HEK293 (cell line): ENCODE measurements around the gene LCMT1.
"Not testable (repeated sequence)": the region's sequence is repeated elsewhere in the genome, so short reads cannot be mapped to it uniquely, and the experiment has no call there.

ENCODE experiments used
- CTCF ChIA-PET: fragments of 350-600 bp; formaldehyde crosslinking; extraction: SDS; loops from one replicate; lab custom pipeline; 2021; ENCODE audit warnings: antibody characterized with exemption; lab: Yijun Ruan, JAX
- POLR2A ChIA-PET: fragments of 300-600 bp; formaldehyde crosslinking; extraction: SDS; loops from one replicate; lab custom pipeline; 2020; ENCODE audit warnings: antibody characterized with exemption, inconsistent platforms; lab: Yijun Ruan, JAX
- H3K27ac ChIP-seq: fragments of 200-500 bp; sonication (Bioruptor generic); 2 replicates; pipeline ENCODE4 v1.5.1; 2014; ENCODE audit warnings: low read depth, low read length, control low read depth, inconsistent platforms; ENCODE audit errors: extremely low read depth
- H3K36me3 ChIP-seq, 2 experiments: fragments of 200-500 bp in 1 of 2; sonication (Bioruptor generic) in 1 of 2; 1 replicate in 1 of 2; 2 replicates in 1 of 2; pipeline ENCODE4 v1.5.1; 2014 to 2017; ENCODE audit warnings: inconsistent platforms in 2 of 2, low read length in 2 of 2; ENCODE audit not compliant: control insufficient read depth in 2 of 2, insufficient read depth in 1 of 2
- H3K4me1 ChIP-seq: fragments of 200-500 bp; sonication (Bioruptor generic); 2 replicates; pipeline ENCODE4 v1.5.1; 2014; ENCODE audit warnings: mild to moderate bottlenecking, low read length, inconsistent platforms; ENCODE audit not compliant: control insufficient read depth, insufficient read depth
- H3K4me3 ChIP-seq: 2 replicates; pipeline ENCODE4 v1.5.1; 2011; ENCODE audit warnings: low read depth, mild to moderate bottlenecking, control low read depth, low read length, moderate library complexity
- H3K9me3 ChIP-seq: fragments of 200-500 bp; sonication (Bioruptor generic); 2 replicates; pipeline ENCODE4 v1.5.1; 2014; ENCODE audit warnings: low read depth, low read length, inconsistent platforms; ENCODE audit not compliant: control insufficient read depth, insufficient read depth
- KLF1 ChIP-seq: fragments of 450-650 bp; formaldehyde crosslinking; IDR thresholded peaks from 2 replicates; pipeline ENCODE4 v1.5.1; 2016; ENCODE audit warnings: missing biosample characterization, missing genetic modification characterization
- KLF10 ChIP-seq: fragments of 450-650 bp; IDR thresholded peaks from 2 replicates; pipeline ENCODE4 v1.5.1; 2018; ENCODE audit warnings: missing biosample characterization, mild to moderate bottlenecking, missing genetic modification characterization
- KLF8 ChIP-seq: fragments of 450-650 bp; formaldehyde crosslinking; IDR thresholded peaks from 2 replicates; pipeline ENCODE4 v1.5.1; 2016; ENCODE audit warnings: missing biosample characterization, missing genetic modification characterization
- PRDM1 ChIP-seq: fragments of 450-650 bp; formaldehyde crosslinking; IDR thresholded peaks from 2 replicates; pipeline ENCODE4; 2016; ENCODE audit warnings: missing biosample characterization, missing genetic modification characterization
- SCRT1 ChIP-seq: fragments of 450-650 bp; formaldehyde crosslinking; IDR thresholded peaks from 2 replicates; pipeline ENCODE4 v1.5.1; 2016; ENCODE audit warnings: missing biosample characterization, missing genetic modification characterization, borderline replicate concordance
- TCF7L2 ChIP-seq: IDR thresholded peaks from 2 replicates; pipeline ENCODE4 v1.6.1; 2011; ENCODE audit warnings: low read depth, mild to moderate bottlenecking, inconsistent platforms, low read length, moderate library complexity, borderline replicate concordance
- ZNF274 ChIP-seq, 2 experiments: fragments of 200-500 bp in 1 of 2; fragments of 450-650 bp in 1 of 2; sonication (Bioruptor generic) in 1 of 2; formaldehyde crosslinking in 1 of 2; IDR thresholded peaks; 2 replicates each; pipeline versions ENCODE4 v1.5.1 to v1.6.1; 2014 to 2016; ENCODE audit warnings: borderline replicate concordance in 1 of 2, inconsistent platforms in 1 of 2, low read length in 1 of 2, missing biosample characterization in 1 of 2, missing genetic modification characterization in 1 of 2
- ZNF341 ChIP-seq: fragments of 450-650 bp; formaldehyde crosslinking; IDR thresholded peaks from 2 replicates; pipeline ENCODE4; 2016; ENCODE audit warnings: low read depth, missing biosample characterization, missing genetic modification characterization
- ZNF521 ChIP-seq: fragments of 450-650 bp; formaldehyde crosslinking; IDR thresholded peaks from 2 replicates; pipeline ENCODE4 v1.5.1; 2017; ENCODE audit warnings: missing biosample characterization, mild to moderate bottlenecking, missing genetic modification characterization
- ZNF621 ChIP-seq: fragments of 450-650 bp; formaldehyde crosslinking; IDR thresholded peaks from 2 replicates; pipeline ENCODE4 v1.5.1; 2017; ENCODE audit warnings: missing biosample characterization, missing genetic modification characterization
- ZNF654 ChIP-seq: fragments of 450-650 bp; formaldehyde crosslinking; IDR thresholded peaks from 2 replicates; pipeline ENCODE4 v1.5.1; 2016; ENCODE audit warnings: low read depth, missing biosample characterization, missing genetic modification characterization
- TF ChIP-seq, protein P1 (sequence below): fragments of 450-650 bp; formaldehyde crosslinking; IDR thresholded peaks from 2 replicates; pipeline ENCODE4 v1.5.0; 2017; ENCODE audit warnings: missing biosample characterization, missing genetic modification characterization, borderline replicate concordance
- TF ChIP-seq, protein P2 (sequence below): fragments of 450-650 bp; formaldehyde crosslinking; IDR thresholded peaks from 2 replicates; pipeline ENCODE4 v1.5.1; 2016; ENCODE audit warnings: missing biosample characterization, missing genetic modification characterization
- TF ChIP-seq, protein P3 (sequence below): fragments of 450-650 bp; formaldehyde crosslinking; IDR thresholded peaks from 2 replicates; pipeline ENCODE4 v1.5.1; 2016; ENCODE audit warnings: missing biosample characterization, missing genetic modification characterization
- TF ChIP-seq, protein P4 (sequence below): fragments of 450-650 bp; formaldehyde crosslinking; conservative IDR thresholded peaks from 2 replicates; pipeline ENCODE4 v1.5.1; 2016; ENCODE audit warnings: low read depth, missing biosample characterization, missing genetic modification characterization
- TF ChIP-seq, protein P5 (sequence below): fragments of 450-650 bp; formaldehyde crosslinking; IDR thresholded peaks from 2 replicates; pipeline ENCODE4 v1.5.1; 2016; ENCODE audit warnings: missing biosample characterization, missing genetic modification characterization

Gene LCMT1

DNA sequence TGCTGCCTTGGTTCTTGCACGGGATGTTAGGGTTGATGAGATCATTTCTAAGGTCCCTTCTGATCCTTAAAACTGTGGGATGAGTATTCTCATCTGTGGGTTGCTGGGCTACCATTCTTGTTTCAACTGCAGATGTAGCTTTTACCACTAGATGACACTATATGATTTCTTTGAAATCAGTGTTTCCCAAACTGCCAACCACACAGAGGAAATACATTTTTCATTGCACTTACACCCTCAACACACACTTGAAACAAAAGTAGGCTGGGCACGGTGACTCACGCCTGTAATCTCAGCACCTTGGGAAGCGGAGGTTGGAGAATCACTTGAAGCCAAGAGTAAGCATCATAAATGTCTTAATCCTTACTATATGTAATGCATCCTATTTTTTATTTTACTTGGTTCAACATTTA, 15.3 kb downstream of the LCMT1 start (continued):
- TF ChIP-seq, protein P1, sequence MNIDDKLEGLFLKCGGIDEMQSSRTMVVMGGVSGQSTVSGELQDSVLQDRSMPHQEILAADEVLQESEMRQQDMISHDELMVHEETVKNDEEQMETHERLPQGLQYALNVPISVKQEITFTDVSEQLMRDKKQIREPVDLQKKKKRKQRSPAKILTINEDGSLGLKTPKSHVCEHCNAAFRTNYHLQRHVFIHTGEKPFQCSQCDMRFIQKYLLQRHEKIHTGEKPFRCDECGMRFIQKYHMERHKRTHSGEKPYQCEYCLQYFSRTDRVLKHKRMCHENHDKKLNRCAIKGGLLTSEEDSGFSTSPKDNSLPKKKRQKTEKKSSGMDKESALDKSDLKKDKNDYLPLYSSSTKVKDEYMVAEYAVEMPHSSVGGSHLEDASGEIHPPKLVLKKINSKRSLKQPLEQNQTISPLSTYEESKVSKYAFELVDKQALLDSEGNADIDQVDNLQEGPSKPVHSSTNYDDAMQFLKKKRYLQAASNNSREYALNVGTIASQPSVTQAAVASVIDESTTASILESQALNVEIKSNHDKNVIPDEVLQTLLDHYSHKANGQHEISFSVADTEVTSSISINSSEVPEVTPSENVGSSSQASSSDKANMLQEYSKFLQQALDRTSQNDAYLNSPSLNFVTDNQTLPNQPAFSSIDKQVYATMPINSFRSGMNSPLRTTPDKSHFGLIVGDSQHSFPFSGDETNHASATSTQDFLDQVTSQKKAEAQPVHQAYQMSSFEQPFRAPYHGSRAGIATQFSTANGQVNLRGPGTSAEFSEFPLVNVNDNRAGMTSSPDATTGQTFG (tag by site-specific recombination): no peak
- TF ChIP-seq, protein P2, sequence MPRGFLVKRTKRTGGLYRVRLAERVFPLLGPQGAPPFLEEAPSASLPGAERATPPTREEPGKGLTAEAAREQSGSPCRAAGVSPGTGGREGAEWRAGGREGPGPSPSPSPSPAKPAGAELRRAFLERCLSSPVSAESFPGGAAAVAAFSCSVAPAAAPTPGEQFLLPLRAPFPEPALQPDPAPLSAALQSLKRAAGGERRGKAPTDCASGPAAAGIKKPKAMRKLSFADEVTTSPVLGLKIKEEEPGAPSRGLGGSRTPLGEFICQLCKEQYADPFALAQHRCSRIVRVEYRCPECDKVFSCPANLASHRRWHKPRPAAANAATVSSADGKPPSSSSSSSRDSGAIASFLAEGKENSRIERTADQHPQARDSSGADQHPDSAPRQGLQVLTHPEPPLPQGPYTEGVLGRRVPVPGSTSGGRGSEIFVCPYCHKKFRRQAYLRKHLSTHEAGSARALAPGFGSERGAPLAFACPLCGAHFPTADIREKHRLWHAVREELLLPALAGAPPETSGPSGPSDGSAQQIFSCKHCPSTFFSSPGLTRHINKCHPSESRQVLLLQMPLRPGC (tag by site-specific recombination): no peak
- TF ChIP-seq KLF1 (tag by site-specific recombination): no peak
- TF ChIP-seq KLF8 (tag by site-specific recombination): no peak
- TF ChIP-seq KLF10 (tag by site-specific recombination): peak; percentile 61
- TF ChIP-seq SCRT1 (tag by site-specific recombination): no peak
- no peak for TF ChIP-seq ZNF621 (tag by site-specific recombination)
- TF ChIP-seq TCF7L2: no peak
- TF ChIP-seq ZNF654 (tag by site-specific recombination): peak; percentile 87

DNA sequence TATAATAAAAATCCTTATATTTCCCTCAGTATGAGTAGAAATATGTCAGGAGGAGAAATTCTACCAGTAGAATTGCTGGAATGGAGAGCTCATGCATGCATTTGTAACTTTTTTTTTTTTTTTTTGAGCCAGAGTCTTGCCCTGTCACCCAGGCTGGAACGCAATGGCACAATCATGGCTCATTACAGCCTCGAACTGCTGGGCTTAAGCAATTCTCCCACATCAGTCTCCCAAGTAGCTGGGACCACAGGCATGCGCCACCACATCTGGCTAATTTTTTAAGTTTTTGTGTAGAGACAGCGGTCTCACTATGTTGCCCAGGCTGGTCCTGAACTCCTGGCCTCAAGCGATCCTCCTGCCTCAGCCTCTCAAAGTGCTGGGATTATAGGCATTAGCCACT, 21.2 kb downstream of the LCMT1 start:
- H3K4me3 ChIP-seq, H3K27ac ChIP-seq, H3K9me3 ChIP-seq, POLR2A ChIA-PET, H3K4me1 ChIP-seq: not testable (repeated sequence)
- H3K36me3 ChIP-seq: peaks cover 16 to 65% of the 10 kb centered on the region in 2 experiments
- CTCF ChIA-PET: interaction anchor here (0.9 kb wide), 1 partner anchor 93 kb away, joined by 3 read pairs; no protein-coding TSS in a partner anchor

DNA sequence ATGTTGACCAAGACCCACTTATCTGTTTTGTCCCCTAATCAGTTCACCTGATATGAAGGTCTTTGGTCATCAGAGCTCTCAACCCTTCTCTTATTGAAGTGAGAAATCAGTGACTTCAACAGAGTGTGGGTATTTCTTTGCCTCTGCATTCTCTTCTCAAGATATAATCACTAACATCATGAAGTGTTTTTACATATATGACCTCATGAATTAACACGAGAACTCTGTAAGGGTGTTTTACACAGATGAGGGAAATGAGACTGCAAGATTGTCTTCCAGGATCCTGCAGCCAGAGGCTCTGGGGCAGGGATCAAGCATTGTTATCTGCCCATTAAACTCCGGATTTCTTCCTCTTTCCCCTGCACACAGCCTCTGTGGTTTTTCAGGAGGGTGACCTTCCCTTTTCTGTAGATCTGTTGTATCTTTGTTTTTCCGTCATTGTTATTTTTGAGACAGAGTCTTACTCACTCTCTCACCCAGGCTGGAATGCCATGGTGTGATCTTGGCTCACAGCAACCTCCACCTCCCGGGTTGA, 22.7 kb downstream of the LCMT1 start:
- POLR2A ChIA-PET: no interaction called here
- Histone ChIP-seq H3K4me1 (no peaks in the 10 kb centered on the region), H3K36me3 (peaks cover 16 to 70% of the 10 kb centered on the region in 2 experiments), H3K27ac (no peak overlapping the region), H3K4me3 (no peak overlapping the region), H3K9me3 (no peaks in the 10 kb centered on the region)
- CTCF ChIA-PET: interaction anchor here (0.7 kb wide), 1 partner anchor 21 kb away, joined by 3 read pairs; no protein-coding TSS in a partner anchor
- TF ChIP-seq PRDM1 (tag by site-specific recombination) (no peak), ZNF521 (tag by site-specific recombination) (no peak), ZNF341 (no peak), ZNF274 (IDR thresholded peaks at IDR 0.05; ENCODE audit: low read length) (no peak), ZNF274 (tag by site-specific recombination; IDR thresholded peaks at IDR 0.05; ENCODE audit: borderline replicate concordance) (no peak)

DNA sequence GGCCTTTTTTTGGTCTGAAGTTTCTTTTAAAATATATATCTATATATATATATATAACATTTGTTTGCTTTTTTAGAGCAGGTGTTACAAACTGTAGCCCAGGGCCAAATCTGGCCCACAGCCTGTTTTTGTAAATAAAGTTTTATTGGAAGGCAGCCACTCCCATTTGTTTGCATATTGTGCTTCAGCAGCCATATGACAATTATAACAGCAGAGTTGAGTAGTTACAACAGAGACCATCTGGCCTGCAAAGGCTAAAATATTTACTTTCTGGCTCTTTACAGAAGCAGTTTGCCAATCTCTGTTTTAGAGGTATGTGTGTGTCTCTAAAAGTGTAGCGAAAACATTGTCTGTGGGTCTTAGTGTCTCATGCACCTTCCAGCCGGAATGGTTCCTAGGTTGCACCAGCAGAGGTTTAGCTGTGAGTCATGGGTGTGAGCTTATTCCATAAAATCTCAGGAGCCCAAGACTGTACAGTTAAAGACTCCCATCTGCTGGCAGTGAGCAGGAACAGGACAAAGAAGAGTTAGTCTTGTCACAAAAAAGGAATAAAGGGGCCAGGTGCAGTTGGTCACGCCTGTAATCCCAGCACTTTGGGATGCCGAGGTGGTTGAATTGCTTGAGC, 23.8 kb downstream of the LCMT1 start:
- H3K36me3 ChIP-seq: peaks cover 16 to 73% of the 10 kb centered on the region in 2 experiments
- H3K4me1 ChIP-seq: no peaks in the 10 kb centered on the region
- TF ChIP-seq, protein P3, sequence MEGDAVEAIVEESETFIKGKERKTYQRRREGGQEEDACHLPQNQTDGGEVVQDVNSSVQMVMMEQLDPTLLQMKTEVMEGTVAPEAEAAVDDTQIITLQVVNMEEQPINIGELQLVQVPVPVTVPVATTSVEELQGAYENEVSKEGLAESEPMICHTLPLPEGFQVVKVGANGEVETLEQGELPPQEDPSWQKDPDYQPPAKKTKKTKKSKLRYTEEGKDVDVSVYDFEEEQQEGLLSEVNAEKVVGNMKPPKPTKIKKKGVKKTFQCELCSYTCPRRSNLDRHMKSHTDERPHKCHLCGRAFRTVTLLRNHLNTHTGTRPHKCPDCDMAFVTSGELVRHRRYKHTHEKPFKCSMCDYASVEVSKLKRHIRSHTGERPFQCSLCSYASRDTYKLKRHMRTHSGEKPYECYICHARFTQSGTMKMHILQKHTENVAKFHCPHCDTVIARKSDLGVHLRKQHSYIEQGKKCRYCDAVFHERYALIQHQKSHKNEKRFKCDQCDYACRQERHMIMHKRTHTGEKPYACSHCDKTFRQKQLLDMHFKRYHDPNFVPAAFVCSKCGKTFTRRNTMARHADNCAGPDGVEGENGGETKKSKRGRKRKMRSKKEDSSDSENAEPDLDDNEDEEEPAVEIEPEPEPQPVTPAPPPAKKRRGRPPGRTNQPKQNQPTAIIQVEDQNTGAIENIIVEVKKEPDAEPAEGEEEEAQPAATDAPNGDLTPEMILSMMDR: peak; percentile 61
- TF ChIP-seq, protein P4, sequence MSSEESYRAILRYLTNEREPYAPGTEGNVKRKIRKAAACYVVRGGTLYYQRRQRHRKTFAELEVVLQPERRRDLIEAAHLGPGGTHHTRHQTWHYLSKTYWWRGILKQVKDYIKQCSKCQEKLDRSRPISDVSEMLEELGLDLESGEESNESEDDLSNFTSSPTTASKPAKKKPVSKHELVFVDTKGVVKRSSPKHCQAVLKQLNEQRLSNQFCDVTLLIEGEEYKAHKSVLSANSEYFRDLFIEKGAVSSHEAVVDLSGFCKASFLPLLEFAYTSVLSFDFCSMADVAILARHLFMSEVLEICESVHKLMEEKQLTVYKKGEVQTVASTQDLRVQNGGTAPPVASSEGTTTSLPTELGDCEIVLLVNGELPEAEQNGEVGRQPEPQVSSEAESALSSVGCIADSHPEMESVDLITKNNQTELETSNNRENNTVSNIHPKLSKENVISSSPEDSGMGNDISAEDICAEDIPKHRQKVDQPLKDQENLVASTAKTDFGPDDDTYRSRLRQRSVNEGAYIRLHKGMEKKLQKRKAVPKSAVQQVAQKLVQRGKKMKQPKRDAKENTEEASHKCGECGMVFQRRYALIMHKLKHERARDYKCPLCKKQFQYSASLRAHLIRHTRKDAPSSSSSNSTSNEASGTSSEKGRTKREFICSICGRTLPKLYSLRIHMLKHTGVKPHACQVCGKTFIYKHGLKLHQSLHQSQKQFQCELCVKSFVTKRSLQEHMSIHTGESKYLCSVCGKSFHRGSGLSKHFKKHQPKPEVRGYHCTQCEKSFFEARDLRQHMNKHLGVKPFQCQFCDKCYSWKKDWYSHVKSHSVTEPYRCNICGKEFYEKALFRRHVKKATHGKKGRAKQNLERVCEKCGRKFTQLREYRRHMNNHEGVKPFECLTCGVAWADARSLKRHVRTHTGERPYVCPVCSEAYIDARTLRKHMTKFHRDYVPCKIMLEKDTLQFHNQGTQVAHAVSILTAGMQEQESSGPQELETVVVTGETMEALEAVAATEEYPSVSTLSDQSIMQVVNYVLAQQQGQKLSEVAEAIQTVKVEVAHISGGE (tag by site-specific recombination): peak; percentile 46; the same call in 1 of the 2 replicates
- TF ChIP-seq ZNF654 (tag by site-specific recombination): peak; percentile 68
- TF ChIP-seq, protein P5, sequence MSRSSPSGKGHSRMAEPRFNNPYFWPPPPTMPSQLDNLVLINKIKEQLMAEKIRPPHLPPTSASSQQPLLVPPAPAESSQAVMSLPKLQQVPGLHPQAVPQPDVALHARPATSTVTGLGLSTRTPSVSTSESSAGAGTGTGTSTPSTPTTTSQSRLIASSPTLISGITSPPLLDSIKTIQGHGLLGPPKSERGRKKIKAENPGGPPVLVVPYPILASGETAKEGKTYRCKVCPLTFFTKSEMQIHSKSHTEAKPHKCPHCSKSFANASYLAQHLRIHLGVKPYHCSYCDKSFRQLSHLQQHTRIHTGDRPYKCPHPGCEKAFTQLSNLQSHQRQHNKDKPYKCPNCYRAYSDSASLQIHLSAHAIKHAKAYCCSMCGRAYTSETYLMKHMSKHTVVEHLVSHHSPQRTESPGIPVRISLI (tag by site-specific recombination): no peak
- ChIA-PET POLR2A (no interaction called here), CTCF (interaction anchor here (0.7 kb wide), 1 partner anchor 30 kb away, joined by 4 read pairs; no protein-coding TSS in a partner anchor)
- H3K9me3 ChIP-seq: no peaks in the 10 kb centered on the region
- no peak overlapping the region for H3K27ac ChIP-seq
- H3K4me3 ChIP-seq: no peak overlapping the region
